MCF 10A (cell line): ENCODE results near the gene CPED1. TPM values are rescaled to one million over a fixed set of nuclear protein-coding genes. Genes with fewer than 3 reads are reported as not detected.

Experiments used
- BruUV-seq: library from RNA; stranded (reverse); fragments of 400-500 nt; replicated peaks from 2 replicates; lab custom pipeline; 2021; lab: Mats Ljungman, UMichigan
- CTCF ChIA-PET: fragments of 300-600 bp; sonication (Branson Sonifier 250); formaldehyde crosslinking; extraction: SDS; loops from one replicate; lab custom pipeline; 2021; ENCODE audit warnings: antibody characterized with exemption, inconsistent platforms; lab: Yijun Ruan, JAX
- POLR2A ChIA-PET: fragments of 300-600, 350-650 bp; sonication (Branson Sonifier 250); formaldehyde crosslinking; extraction: SDS; loops from one replicate; lab custom pipeline; 2020; ENCODE audit warnings: antibody characterized with exemption, inconsistent platforms; lab: Yijun Ruan, JAX
- DNase-seq: peaks from one replicate; pipeline ENCODE4 v3.0.0-alpha.2; 2018; ENCODE audit not compliant: unreplicated experiment
- H3K27ac Mint-ChIP-seq: one replicate; pipeline ENCODE4 v1.8.0; 2022; ENCODE audit warnings: mild to moderate bottlenecking, low read depth, mixed read lengths; ENCODE audit not compliant: unreplicated experiment
- H3K27me3 Mint-ChIP-seq: one replicate; pipeline ENCODE4 v1.8.0; 2022; ENCODE audit warnings: mixed read lengths; ENCODE audit not compliant: insufficient read depth, unreplicated experiment
- H3K36me3 Mint-ChIP-seq: one replicate; pipeline ENCODE4 v1.8.0; 2022; ENCODE audit warnings: mild to moderate bottlenecking, moderate library complexity, mixed read lengths; ENCODE audit not compliant: insufficient read depth, unreplicated experiment
- H3K4me1 Mint-ChIP-seq: one replicate; pipeline ENCODE4 v1.8.0; 2022; ENCODE audit warnings: mixed read lengths; ENCODE audit not compliant: insufficient read depth, unreplicated experiment
- H3K4me3 Mint-ChIP-seq: one replicate; pipeline ENCODE4 v1.8.0; 2022; ENCODE audit warnings: mild to moderate bottlenecking, moderate library complexity, mixed read lengths; ENCODE audit not compliant: unreplicated experiment
- H3K9me3 Mint-ChIP-seq: one replicate; pipeline ENCODE4 v1.8.0; 2022; ENCODE audit warnings: mixed read lengths; ENCODE audit not compliant: unreplicated experiment
- intact Hi-C: fragments of 100-400 bp; cut with micrococcal nuclease; formaldehyde crosslinking; loops from 2 replicates; pipeline ENCODE4 v1.14.1; 2022
- total RNA-seq: library from RNA; stranded (reverse); gene quantifications from 2 replicates; pipeline ENCODE4 v1.2.3, GENCODE V29; 2022
- TF ChIP-seq, protein P1 (sequence below): fragments of 200-600 bp; IDR thresholded peaks from one replicate; pipeline ENCODE4 v1.8.0; 2022; ENCODE audit warnings: antibody characterized with exemption, mild to moderate bottlenecking; ENCODE audit not compliant: unreplicated experiment

Gene CPED1
- total RNA-seq, 1 experiment from 2014 or later: not detected

DNA sequence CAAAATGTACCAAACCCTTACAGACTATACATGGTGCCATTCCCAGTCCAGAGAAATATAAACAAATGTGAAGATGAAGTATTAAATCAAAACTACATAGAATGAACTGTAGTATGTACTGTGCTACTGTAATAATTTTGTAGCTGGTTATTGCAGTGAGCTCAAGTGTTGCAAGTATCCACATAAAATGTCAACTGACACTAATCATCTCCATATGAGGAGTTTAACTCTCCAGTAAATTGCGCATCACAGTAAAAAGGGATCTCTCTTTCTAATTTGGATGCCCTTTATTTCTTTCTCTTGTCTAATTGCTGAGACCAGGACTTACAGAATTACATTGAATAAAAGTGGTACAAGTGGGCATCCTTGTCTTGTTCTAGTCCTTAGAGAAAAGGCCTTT is 165.5 kb downstream of the CPED1 start:
- POLR2A ChIA-PET: no interaction called here
- TF ChIP-seq, protein P1, sequence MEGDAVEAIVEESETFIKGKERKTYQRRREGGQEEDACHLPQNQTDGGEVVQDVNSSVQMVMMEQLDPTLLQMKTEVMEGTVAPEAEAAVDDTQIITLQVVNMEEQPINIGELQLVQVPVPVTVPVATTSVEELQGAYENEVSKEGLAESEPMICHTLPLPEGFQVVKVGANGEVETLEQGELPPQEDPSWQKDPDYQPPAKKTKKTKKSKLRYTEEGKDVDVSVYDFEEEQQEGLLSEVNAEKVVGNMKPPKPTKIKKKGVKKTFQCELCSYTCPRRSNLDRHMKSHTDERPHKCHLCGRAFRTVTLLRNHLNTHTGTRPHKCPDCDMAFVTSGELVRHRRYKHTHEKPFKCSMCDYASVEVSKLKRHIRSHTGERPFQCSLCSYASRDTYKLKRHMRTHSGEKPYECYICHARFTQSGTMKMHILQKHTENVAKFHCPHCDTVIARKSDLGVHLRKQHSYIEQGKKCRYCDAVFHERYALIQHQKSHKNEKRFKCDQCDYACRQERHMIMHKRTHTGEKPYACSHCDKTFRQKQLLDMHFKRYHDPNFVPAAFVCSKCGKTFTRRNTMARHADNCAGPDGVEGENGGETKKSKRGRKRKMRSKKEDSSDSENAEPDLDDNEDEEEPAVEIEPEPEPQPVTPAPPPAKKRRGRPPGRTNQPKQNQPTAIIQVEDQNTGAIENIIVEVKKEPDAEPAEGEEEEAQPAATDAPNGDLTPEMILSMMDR: no peak
- intact Hi-C loops: no loop called here
- H3K36me3 Mint-ChIP-seq: peaks cover 6% of the 10 kb centered on the region
- DNase-seq: no peak
- no TSS peak for BruUV-seq
- H3K4me1 Mint-ChIP-seq: no peaks in the 10 kb centered on the region
- CTCF ChIA-PET: no interaction called here
- no peak overlapping the region for H3K4me3 Mint-ChIP-seq
- H3K27me3 Mint-ChIP-seq: peaks cover 32% of the 10 kb centered on the region
- H3K9me3 Mint-ChIP-seq: no peaks in the 10 kb centered on the region
- H3K27ac Mint-ChIP-seq: no peak overlapping the region

- no peak for DNase-seq
- intact Hi-C loops: no loop called here
- H3K27ac Mint-ChIP-seq: no peak overlapping the region
- H3K27me3 Mint-ChIP-seq: peaks cover 33% of the 10 kb centered on the region
- H3K4me3 Mint-ChIP-seq: no peak overlapping the region
- no peaks in the 10 kb centered on the region for H3K9me3 Mint-ChIP-seq
- TF ChIP-seq, protein P1: no peak
- H3K36me3 Mint-ChIP-seq: peaks cover 6% of the 10 kb centered on the region
- CTCF ChIA-PET: interaction anchor here (0.6 kb wide), 1 partner anchor 143 kb away, joined by 3 read pairs; no protein-coding TSS in a partner anchor
- POLR2A ChIA-PET: no interaction called here
- H3K4me1 Mint-ChIP-seq: no peaks in the 10 kb centered on the region
- BruUV-seq: no TSS peak
Measured at GRCh38 chr7:121156825-121157224, 168.3 kb downstream of the CPED1 start.

GRCh38 chr7:121157341-121157751 is 168.8 kb downstream of the CPED1 start:
- CTCF ChIA-PET: interaction anchor here (0.6 kb wide), 1 partner anchor 143 kb away, joined by 3 read pairs; no protein-coding TSS in a partner anchor
- POLR2A ChIA-PET: no interaction called here
- BruUV-seq: no TSS peak

GRCh38 chr7:121157885-121158590 is 169.5 kb downstream of the CPED1 start:
- Mint-ChIP-seq H3K4me1 (no peaks in the 10 kb centered on the region), H3K9me3 (no peaks in the 10 kb centered on the region), H3K27ac (no peak overlapping the region), H3K27me3 (peaks cover 45% of the 10 kb centered on the region), H3K36me3 (peaks cover 6% of the 10 kb centered on the region), H3K4me3 (no peak overlapping the region)
- intact Hi-C loops: no loop called here
- CTCF ChIA-PET: interaction anchor here (0.6 to 0.8 kb wide), 2 partner anchors 194 to 290 kb away, joined by 3 to 4 read pairs; no protein-coding TSS in a partner anchor
- POLR2A ChIA-PET: no interaction called here
- no TSS peak for BruUV-seq
- TF ChIP-seq, protein P1: no peak
- DNase-seq: no peak

More at GRCh38 chr7:121157341-121157751, 168.8 kb downstream of the CPED1 start:
- H3K27me3 Mint-ChIP-seq: peaks cover 38% of the 10 kb centered on the region
- TF ChIP-seq, protein P1: no peak
- H3K4me1 Mint-ChIP-seq: no peaks in the 10 kb centered on the region
- intact Hi-C loops: no loop called here
- no peaks in the 10 kb centered on the region for H3K9me3 Mint-ChIP-seq
- no peak overlapping the region for H3K4me3 Mint-ChIP-seq
- H3K36me3 Mint-ChIP-seq: peaks cover 6% of the 10 kb centered on the region
- DNase-seq: no peak
- H3K27ac Mint-ChIP-seq: no peak overlapping the region
